LNCAP (cell line): Measurements from ENCODE around the gene LTBP1.

Experiments
- CTCF ChIP-seq: fragments of 450-650 bp; IDR thresholded peaks from 2 replicates; pipeline ENCODE4 v1.5.1; 2017; ENCODE audit warnings: mild to moderate bottlenecking

The LTBP1 gene

GRCh38 chr2:32947484-32948143 is 861 bp downstream of the LTBP1 start:
- no peak for TF ChIP-seq CTCF

GRCh38 chr2:32948266-32948665 is 1.5 kb downstream of the LTBP1 start:
- no peak for TF ChIP-seq CTCF

- no peak for TF ChIP-seq CTCF
Measured at GRCh38 chr2:32949260-32949659, 2.5 kb downstream of the LTBP1 start.

GRCh38 chr2:32951672-32952071 is 4.9 kb downstream of the LTBP1 start:
- TF ChIP-seq CTCF, result no peak

- no peak for TF ChIP-seq CTCF
Measured at GRCh38 chr2:32952761-32953476, 6.2 kb downstream of the LTBP1 start.

GRCh38 chr2:32954206-32954605 is 7.5 kb downstream of the LTBP1 start:
- TF ChIP-seq CTCF, result no peak

- no peak for TF ChIP-seq CTCF
Measured at GRCh38 chr2:32958821-32959220, 12.1 kb downstream of the LTBP1 start.
